HCT116 (cell line): Measurements from ENCODE around the gene HMGB2. TPM values are rescaled to one million over a fixed set of nuclear protein-coding genes. Genes with fewer than 3 reads are reported as not detected.

ENCODE experiments used
- ATAC-seq: fragments of 200-7000 bp; cut with Tn5 transposase; 2 replicates; pipeline ENCODE4 v1.9.1; 2020; ENCODE audit warnings: mild to moderate bottlenecking, moderate library complexity
- BruUV-seq: library from RNA; stranded (reverse); fragments of 400-500 nt; replicated peaks from 2 replicates; lab custom pipeline; 2021; lab: Mats Ljungman, UMichigan
- CTCF ChIA-PET: fragments of 300-600 bp; sonication (Branson Sonifier 250); formaldehyde crosslinking; loops from one replicate; lab custom pipeline; 2021; ENCODE audit warnings: antibody characterized with exemption; lab: Charles Lee
- POLR2A ChIA-PET: fragments of 300-600, 350-600 bp; sonication (Branson Sonifier 250); formaldehyde crosslinking; loops from one replicate; lab custom pipeline; 2021; ENCODE audit warnings: antibody characterized with exemption; lab: Charles Lee
- RAD21 ChIA-PET, 2 experiments: fragments of 300-600 bp; sonication (Branson Sonifier 250); formaldehyde crosslinking; loops; one replicate each; lab custom pipeline; 2023; ENCODE audit warnings: low total read pairs in 2 of 2; ENCODE audit not compliant: uncharacterized antibody in 2 of 2, unreplicated experiment in 2 of 2, low non-redundant PET in 1 of 2; lab: Charles Lee
- DNase-seq: peaks from one replicate; pipeline ENCODE4 v3.0.0-alpha.2; 2010; ENCODE audit warnings: low read depth, low spot score
- H2AFZ ChIP-seq: fragments of 200-600 bp; shearing (Covaris generic), sonication (generic); 2 replicates; pipeline ENCODE4 v1.6.1; 2017; ENCODE audit warnings: low read depth, mixed run types, mixed read lengths, antibody characterized with exemption, low read length; ENCODE audit not compliant: poor library complexity, severe bottlenecking
- H3K27ac ChIP-seq: 2 replicates; pipeline ENCODE4 v1.5.1; 2012; ENCODE audit warnings: low read depth, low read length
- H3K27me3 ChIP-seq: fragments of 200-600 bp; sonication (generic); 2 replicates; pipeline ENCODE4 v1.6.1; 2016; ENCODE audit warnings: mixed run types, low read length, mixed read lengths; ENCODE audit not compliant: insufficient read depth
- H3K36me3 ChIP-seq, 2 experiments: fragments of 200-500 bp in 1 of 2; fragments of 200-600 bp in 1 of 2; sonication (Bioruptor generic) in 1 of 2; sonication (generic) in 1 of 2; 2 replicates each; pipeline versions ENCODE4 v1.5.1 to v1.6.1; 2014 to 2016; ENCODE audit warnings: low read length in 2 of 2, inconsistent platforms in 1 of 2, mixed read lengths in 1 of 2, mixed run types in 1 of 2; ENCODE audit not compliant: insufficient read depth in 2 of 2, control insufficient read depth in 1 of 2
- H3K4me1 ChIP-seq, 2 experiments: fragments of 200-600 bp in 1 of 2; sonication (generic) in 1 of 2; 2 replicates each; pipeline versions ENCODE4 v1.5.1 to v1.6.1; 2012 to 2017; ENCODE audit warnings: low read length in 2 of 2, inconsistent platforms in 1 of 2, mild to moderate bottlenecking in 1 of 2, mixed read lengths in 1 of 2, mixed run types in 1 of 2, moderate library complexity in 1 of 2; ENCODE audit not compliant: insufficient read depth in 2 of 2, control insufficient read depth in 1 of 2
- H3K4me2 ChIP-seq: fragments of 200-600 bp; sonication (generic); 2 replicates; pipeline ENCODE4 v1.6.1; 2017; ENCODE audit warnings: mixed run types, low read length, mixed read lengths
- H3K4me3 ChIP-seq, 2 experiments: fragments of 200-600 bp in 1 of 2; sonication (generic) in 1 of 2; replicated peaks in 1 of 2; 2 replicates each; pipeline ENCODE4 v1.5.1; 2011 to 2016; ENCODE audit warnings: low read length in 2 of 2, control low read depth in 1 of 2, low read depth in 1 of 2, mild to moderate bottlenecking in 1 of 2, mixed read lengths in 1 of 2, mixed run types in 1 of 2
- H3K79me2 ChIP-seq: fragments of 200-600 bp; sonication (generic); 2 replicates; pipeline ENCODE4 v1.6.1; 2017; ENCODE audit warnings: mild to moderate bottlenecking, mixed run types, low read length, moderate library complexity, mixed read lengths; ENCODE audit not compliant: insufficient read depth
- H3K9ac ChIP-seq: fragments of 200-600 bp; sonication (generic); 2 replicates; pipeline ENCODE4 v1.6.1; 2016; ENCODE audit warnings: low read length, mixed read lengths
- H3K9me2 ChIP-seq: fragments of 200-600 bp; sonication (generic), shearing (Covaris generic); 2 replicates; pipeline ENCODE4 v1.6.1; 2017; ENCODE audit warnings: mixed run types, mild to moderate bottlenecking, moderate library complexity; ENCODE audit not compliant: insufficient read depth
- H3K9me3 ChIP-seq, 2 experiments: fragments of 200-500 bp in 1 of 2; fragments of 200-600 bp in 1 of 2; sonication (Bioruptor generic) in 1 of 2; sonication (generic) in 1 of 2; 2 replicates each; pipeline ENCODE4 v1.6.1; 2014 to 2017; ENCODE audit warnings: low read length in 2 of 2, mixed read lengths in 2 of 2, inconsistent platforms in 1 of 2, low read depth in 1 of 2, mild to moderate bottlenecking in 1 of 2, mixed run types in 1 of 2, moderate library complexity in 1 of 2; ENCODE audit not compliant: control insufficient read depth in 1 of 2, insufficient read depth in 1 of 2
- H4K20me1 ChIP-seq: fragments of 200-600 bp; sonication (generic), shearing (Covaris generic); 2 replicates; pipeline ENCODE4 v1.6.1; 2017; ENCODE audit warnings: mixed run types, mild to moderate bottlenecking, moderate library complexity; ENCODE audit not compliant: insufficient read depth
- CBX3 ChIP-seq: IDR thresholded peaks from 2 replicates; pipeline ENCODE4 v1.6.1; 2012; ENCODE audit warnings: low read depth
- CEBPB ChIP-seq: IDR thresholded peaks from 2 replicates; pipeline ENCODE4 v1.6.1; 2012; ENCODE audit warnings: low read depth
- EGR1 ChIP-seq: IDR thresholded peaks from 2 replicates; pipeline ENCODE4 v1.6.1; 2012; ENCODE audit warnings: low read depth
- ELF1 ChIP-seq: IDR thresholded peaks from 2 replicates; pipeline ENCODE4 v1.6.1; 2012; ENCODE audit warnings: low read depth, borderline replicate concordance
- EZH2 ChIP-seq: fragments of 200-600 bp; sonication (generic); IDR thresholded peaks from 2 replicates; pipeline ENCODE4 v1.6.1; 2017; ENCODE audit warnings: antibody characterized with exemption, mixed run types
- EZH2phosphoT487 ChIP-seq: fragments of 200-600 bp; IDR thresholded peaks from 2 replicates; pipeline ENCODE4 v1.6.1; 2018; ENCODE audit warnings: antibody characterized with exemption, borderline replicate concordance
- FOSL1 ChIP-seq: IDR thresholded peaks from 2 replicates; pipeline ENCODE4 v1.6.1; 2012; ENCODE audit warnings: low read depth
- JUND ChIP-seq: IDR thresholded peaks from 2 replicates; pipeline ENCODE4 v1.6.1; 2012
- POLR2A ChIP-seq: IDR thresholded peaks from 2 replicates; pipeline ENCODE4 v1.7.0; 2011; ENCODE audit warnings: borderline replicate concordance; ENCODE audit not compliant: insufficient read depth, insufficient read length; ENCODE audit errors: extremely low read depth
- POLR2AphosphoS5 ChIP-seq: IDR thresholded peaks from 2 replicates; pipeline ENCODE4 v1.6.1; 2011; ENCODE audit warnings: mild to moderate bottlenecking, low read depth, low read length, moderate library complexity
- RAD21 ChIP-seq: IDR thresholded peaks from 2 replicates; pipeline ENCODE4 v1.6.1; 2012; ENCODE audit warnings: low read depth, mild to moderate bottlenecking
- SIN3A ChIP-seq: IDR thresholded peaks from 2 replicates; pipeline ENCODE4 v1.6.1; 2012; ENCODE audit warnings: low read depth
- SP1 ChIP-seq: IDR thresholded peaks from 2 replicates; pipeline ENCODE4 v1.6.1; 2012; ENCODE audit warnings: low read depth
- SRF ChIP-seq: IDR thresholded peaks from 2 replicates; pipeline ENCODE4 v1.6.1; 2012; ENCODE audit warnings: low read depth
- YY1 ChIP-seq: IDR thresholded peaks from 2 replicates; pipeline ENCODE4 v1.6.1; 2011; ENCODE audit warnings: low read length, low read depth, moderate library complexity, mild to moderate bottlenecking; ENCODE audit not compliant: insufficient replicate concordance; ENCODE audit errors: extremely low read depth
- ZFX ChIP-seq: fragments of 450-650 bp; IDR thresholded peaks from 2 replicates; pipeline ENCODE4 v1.6.1; 2017
- intact Hi-C: fragments of 100-400 bp; cut with micrococcal nuclease; formaldehyde crosslinking; loops from 2 replicates; pipeline ENCODE4 v1.10.0; 2022
- total RNA-seq: library from RNA; stranded (reverse); gene quantifications from one replicate; pipeline ENCODE4 v1.2.1, GENCODE V29; 2021; ENCODE audit not compliant: unreplicated experiment
- TF ChIP-seq, protein P1 (sequence below): IDR thresholded peaks from 2 replicates; pipeline ENCODE4 v1.6.1; 2011; ENCODE audit warnings: mild to moderate bottlenecking, low read length, moderate library complexity; ENCODE audit not compliant: insufficient replicate concordance; ENCODE audit errors: extremely low read depth
- TF ChIP-seq, protein P2 (sequence below): IDR thresholded peaks from 2 replicates; pipeline ENCODE4 v1.6.1; 2012
- TF ChIP-seq, protein P3 (sequence below): IDR thresholded peaks from 2 replicates; pipeline ENCODE4 v1.6.1; 2012; ENCODE audit warnings: low read depth

The HMGB2 gene
- total RNA-seq, 1 experiment from 2014 or later = 388 TPM

DNA sequence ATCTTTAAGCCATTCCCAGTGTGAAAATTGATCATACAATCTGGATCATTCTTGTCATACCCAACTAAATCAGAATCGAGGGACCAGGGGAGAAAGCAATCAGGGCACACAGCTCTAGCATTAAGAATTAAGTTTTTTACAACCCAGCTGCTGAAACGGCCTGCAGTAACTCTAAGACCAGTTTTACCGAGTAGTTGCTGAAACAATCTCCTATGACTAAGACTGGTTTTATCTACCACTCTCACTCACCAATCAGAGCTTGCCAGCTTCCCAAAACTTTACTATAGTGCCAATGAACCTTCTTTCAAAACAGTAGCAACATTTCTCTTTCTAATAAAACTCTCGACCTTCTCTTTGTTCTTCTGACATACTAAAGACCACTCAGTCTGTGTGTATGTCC is 33.8 kb upstream of the HMGB2 start:
- intact Hi-C loops = no loop called here
- no peak overlapping the region for H2AFZ ChIP-seq
- H3K4me3 ChIP-seq = no peak overlapping the region
- RAD21 ChIA-PET = no interaction called here
- H3K4me1 ChIP-seq = peaks cover 0 to 20% of the 10 kb centered on the region in 2 experiments; a peak in 3 of 4 replicates
- no peak overlapping the region for H3K9ac ChIP-seq
- no TSS peak for BruUV-seq
- no peak overlapping the region for H3K4me2 ChIP-seq
- DNase-seq (no peak), ATAC-seq (no peak)
- no peaks in the 10 kb centered on the region for H3K9me3 ChIP-seq
- no peaks in the 10 kb centered on the region for H3K36me3 ChIP-seq
- no peak overlapping the region for H3K27ac ChIP-seq
- no peaks in the 10 kb centered on the region for H3K9me2 ChIP-seq
- H3K27me3 ChIP-seq = no peaks in the 10 kb centered on the region
- no peaks in the 10 kb centered on the region for H3K79me2 ChIP-seq
- CTCF ChIA-PET = no interaction called here
- POLR2A ChIA-PET = interaction anchor here (0.8 kb wide), 1 partner anchor 35 kb away, joined by 3 read pairs; no protein-coding TSS in a partner anchor
- no peaks in the 10 kb centered on the region for H4K20me1 ChIP-seq
- no peak for TF ChIP-seq EGR1
- no peak for TF ChIP-seq EZH2phosphoT487
- TF ChIP-seq, protein P1, sequence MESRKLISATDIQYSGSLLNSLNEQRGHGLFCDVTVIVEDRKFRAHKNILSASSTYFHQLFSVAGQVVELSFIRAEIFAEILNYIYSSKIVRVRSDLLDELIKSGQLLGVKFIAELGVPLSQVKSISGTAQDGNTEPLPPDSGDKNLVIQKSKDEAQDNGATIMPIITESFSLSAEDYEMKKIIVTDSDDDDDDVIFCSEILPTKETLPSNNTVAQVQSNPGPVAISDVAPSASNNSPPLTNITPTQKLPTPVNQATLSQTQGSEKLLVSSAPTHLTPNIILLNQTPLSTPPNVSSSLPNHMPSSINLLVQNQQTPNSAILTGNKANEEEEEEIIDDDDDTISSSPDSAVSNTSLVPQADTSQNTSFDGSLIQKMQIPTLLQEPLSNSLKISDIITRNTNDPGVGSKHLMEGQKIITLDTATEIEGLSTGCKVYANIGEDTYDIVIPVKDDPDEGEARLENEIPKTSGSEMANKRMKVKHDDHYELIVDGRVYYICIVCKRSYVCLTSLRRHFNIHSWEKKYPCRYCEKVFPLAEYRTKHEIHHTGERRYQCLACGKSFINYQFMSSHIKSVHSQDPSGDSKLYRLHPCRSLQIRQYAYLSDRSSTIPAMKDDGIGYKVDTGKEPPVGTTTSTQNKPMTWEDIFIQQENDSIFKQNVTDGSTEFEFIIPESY = no peak
- TF ChIP-seq, protein P2, sequence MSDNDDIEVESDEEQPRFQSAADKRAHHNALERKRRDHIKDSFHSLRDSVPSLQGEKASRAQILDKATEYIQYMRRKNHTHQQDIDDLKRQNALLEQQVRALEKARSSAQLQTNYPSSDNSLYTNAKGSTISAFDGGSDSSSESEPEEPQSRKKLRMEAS = no peak
- TF ChIP-seq RAD21 = no peak
- no peak for TF ChIP-seq ZFX
- no peak for TF ChIP-seq YY1
- no peak for TF ChIP-seq SIN3A
- TF ChIP-seq FOSL1 = no peak
- TF ChIP-seq EZH2 = no peak
- TF ChIP-seq CBX3 = no peak
- TF ChIP-seq SRF = no peak
- TF ChIP-seq CEBPB = no peak
- no peak for TF ChIP-seq JUND
- no peak for TF ChIP-seq ELF1
- no peak for TF ChIP-seq POLR2AphosphoS5
- no peak for TF ChIP-seq POLR2A
- TF ChIP-seq SP1 = no peak
- TF ChIP-seq, protein P3, sequence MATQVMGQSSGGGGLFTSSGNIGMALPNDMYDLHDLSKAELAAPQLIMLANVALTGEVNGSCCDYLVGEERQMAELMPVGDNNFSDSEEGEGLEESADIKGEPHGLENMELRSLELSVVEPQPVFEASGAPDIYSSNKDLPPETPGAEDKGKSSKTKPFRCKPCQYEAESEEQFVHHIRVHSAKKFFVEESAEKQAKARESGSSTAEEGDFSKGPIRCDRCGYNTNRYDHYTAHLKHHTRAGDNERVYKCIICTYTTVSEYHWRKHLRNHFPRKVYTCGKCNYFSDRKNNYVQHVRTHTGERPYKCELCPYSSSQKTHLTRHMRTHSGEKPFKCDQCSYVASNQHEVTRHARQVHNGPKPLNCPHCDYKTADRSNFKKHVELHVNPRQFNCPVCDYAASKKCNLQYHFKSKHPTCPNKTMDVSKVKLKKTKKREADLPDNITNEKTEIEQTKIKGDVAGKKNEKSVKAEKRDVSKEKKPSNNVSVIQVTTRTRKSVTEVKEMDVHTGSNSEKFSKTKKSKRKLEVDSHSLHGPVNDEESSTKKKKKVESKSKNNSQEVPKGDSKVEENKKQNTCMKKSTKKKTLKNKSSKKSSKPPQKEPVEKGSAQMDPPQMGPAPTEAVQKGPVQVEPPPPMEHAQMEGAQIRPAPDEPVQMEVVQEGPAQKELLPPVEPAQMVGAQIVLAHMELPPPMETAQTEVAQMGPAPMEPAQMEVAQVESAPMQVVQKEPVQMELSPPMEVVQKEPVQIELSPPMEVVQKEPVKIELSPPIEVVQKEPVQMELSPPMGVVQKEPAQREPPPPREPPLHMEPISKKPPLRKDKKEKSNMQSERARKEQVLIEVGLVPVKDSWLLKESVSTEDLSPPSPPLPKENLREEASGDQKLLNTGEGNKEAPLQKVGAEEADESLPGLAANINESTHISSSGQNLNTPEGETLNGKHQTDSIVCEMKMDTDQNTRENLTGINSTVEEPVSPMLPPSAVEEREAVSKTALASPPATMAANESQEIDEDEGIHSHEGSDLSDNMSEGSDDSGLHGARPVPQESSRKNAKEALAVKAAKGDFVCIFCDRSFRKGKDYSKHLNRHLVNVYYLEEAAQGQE = no peak
